Endothelial cell of hepatic sinusoid (primary cell): Measurements from ENCODE around the gene BCL7A.
"Not testable (repeated sequence)": the region's sequence is repeated elsewhere in the genome, so short reads cannot be mapped to it uniquely, and the experiment has no call there.

Experiments used
- in situ Hi-C: cut with HindIII; loops from 2 replicates; pipeline ENCODE4 v1.10.0; 2017; ENCODE audit warnings: low sequenced_read_pairs

BCL7A gene

GRCh38 chr12:122090759-122091515, 69.3 kb downstream of the BCL7A start:
- in situ Hi-C loops, result no loop called here

GRCh38 chr12:122093098-122093883, 71.6 kb downstream of the BCL7A start:
- in situ Hi-C loops, result no loop called here

GRCh38 chr12:122094137-122094734, 72.6 kb downstream of the BCL7A start:
- in situ Hi-C loops, result no loop called here

GRCh38 chr12:122094735-122095631, 73.3 kb downstream of the BCL7A start:
- in situ Hi-C loops, result no loop called here

GRCh38 chr12:122096014-122096413, 74.3 kb downstream of the BCL7A start:
- in situ Hi-C loops, result no loop called here

- in situ Hi-C loops, result no loop called here
These were observed 75.0 kb downstream of the BCL7A start for GRCh38 chr12:122096591-122097149.

- in situ Hi-C loops, result no loop called here
These were observed 75.9 kb downstream of the BCL7A start for GRCh38 chr12:122097584-122097926.

- in situ Hi-C loops, result no loop called here
These were observed 76.5 kb downstream of the BCL7A start for GRCh38 chr12:122097927-122098756.

- in situ Hi-C loops, result no loop called here
These were observed 77.6 kb downstream of the BCL7A start for GRCh38 chr12:122099280-122099749.

GRCh38 chr12:122099856-122100255, 78.2 kb downstream of the BCL7A start:
- in situ Hi-C loops, result no loop called here

- in situ Hi-C loops, result no loop called here
These were observed 78.9 kb downstream of the BCL7A start for GRCh38 chr12:122100568-122100967.

GRCh38 chr12:122102331-122102730, 80.6 kb downstream of the BCL7A start:
- in situ Hi-C loops, result no loop called here

- in situ Hi-C loops, result no loop called here
These were observed 83.2 kb downstream of the BCL7A start for GRCh38 chr12:122104844-122105243.

GRCh38 chr12:122105496-122105895, 83.8 kb downstream of the BCL7A start:
- in situ Hi-C loops, result not testable (repeated sequence)

GRCh38 chr12:122106843-122107242, 85.2 kb downstream of the BCL7A start:
- in situ Hi-C loops, result no loop called here

GRCh38 chr12:122107261-122107660, 85.6 kb downstream of the BCL7A start:
- in situ Hi-C loops, result no loop called here

GRCh38 chr12:122111089-122111641, 89.5 kb downstream of the BCL7A start:
- in situ Hi-C loops, result no loop called here
